OCI-LY1 (cell line): ENCODE results near the gene MYO1D.

Source experiments
- CTCF ChIP-seq: fragments of 200-600 bp; sonication (generic), shearing (Covaris generic); IDR thresholded peaks from 2 replicates; pipeline ENCODE4 v1.5.1; 2017; ENCODE audit warnings: mild to moderate bottlenecking, antibody characterized with exemption, low read length, moderate library complexity, mixed read lengths
- EZH2 ChIP-seq: fragments of 200-600 bp; sonication (generic), shearing (Covaris generic); IDR thresholded peaks from 2 replicates; pipeline ENCODE4 v1.8.0; 2017; ENCODE audit warnings: borderline replicate concordance, mixed run types, mild to moderate bottlenecking, antibody characterized with exemption, low read length, moderate library complexity, mixed read lengths

GRCh38 chr17:32492264-32492589, 384.7 kb downstream of the MYO1D start:
- TF ChIP-seq CTCF (no peak), EZH2 (no peak)
